HepG2 (cell line): ENCODE results near the gene TSPAN5. TPM values are rescaled to one million over a fixed set of nuclear protein-coding genes. Genes with fewer than 3 reads are reported as not detected.

ENCODE experiments used
- ATAC-seq: fragments of 200-7000 bp; cut with Tn5 transposase; 3 replicates; pipeline ENCODE4 v1.9.1; 2020; ENCODE audit warnings: mild to moderate bottlenecking, moderate library complexity
- BruUV-seq: library from RNA; stranded (reverse); fragments of 400-500 nt; replicated peaks from 2 replicates; lab custom pipeline; 2021; lab: Mats Ljungman, UMichigan
- CTCF ChIA-PET: fragments of 300-600 bp; formaldehyde crosslinking; extraction: SDS; loops from one replicate; lab custom pipeline; 2021; ENCODE audit warnings: low total read pairs, inconsistent platforms, low intra/inter-chr PET ratio; lab: Yijun Ruan, JAX
- POLR2A ChIA-PET: fragments of 350-600 bp; sonication (Branson Sonifier 250); formaldehyde crosslinking; loops from one replicate; lab custom pipeline; 2020; ENCODE audit warnings: antibody characterized with exemption, inconsistent platforms; lab: Yijun Ruan, JAX
- DNase-seq: peaks from one replicate; pipeline ENCODE4 v3.0.0-alpha.2; 2015; ENCODE audit warnings: low spot score
- FAIRE-seq: peaks from 3 replicates; lab custom pipeline; 2011; peaks lifted over from hg19 to GRCh38; lab: Jason Lieb, UNC
- H2AFZ ChIP-seq: one replicate; pipeline ENCODE4 v1.6.1; 2011; ENCODE audit warnings: low read length, inconsistent platforms
- H3K27ac ChIP-seq: fragments of 300-600 bp; 3 replicates; pipeline ENCODE4 v1.8.0; 2011; ENCODE audit warnings: mixed run types, mild to moderate bottlenecking, mixed read lengths, low read length, inconsistent platforms; ENCODE audit not compliant: insufficient read depth; ENCODE audit errors: extremely low read length
- H3K27me3 ChIP-seq, 2 experiments: fragments of 200-600 bp in 1 of 2; 2 replicates in 1 of 2; 3 replicates in 1 of 2; pipeline versions ENCODE4 v1.6.0 to v1.8.0; 2011; ENCODE audit warnings: low read length in 2 of 2, mild to moderate bottlenecking in 2 of 2, moderate library complexity in 2 of 2, inconsistent platforms in 1 of 2; ENCODE audit not compliant: insufficient read depth in 2 of 2, control insufficient read depth in 1 of 2
- H3K36me3 ChIP-seq, 2 experiments: fragments of 200-600 bp in 1 of 2; replicated peaks in 1 of 2; 2 replicates in 1 of 2; 3 replicates in 1 of 2; pipeline versions ENCODE4 v1.5.1 to v1.8.0; 2011; ENCODE audit warnings: low read length in 2 of 2, inconsistent platforms in 1 of 2; ENCODE audit not compliant: insufficient read depth in 2 of 2, control insufficient read depth in 1 of 2
- H3K4me1 ChIP-seq: 2 replicates; pipeline ENCODE4 v1.5.1; 2012; ENCODE audit warnings: low read length, inconsistent platforms; ENCODE audit not compliant: insufficient read depth
- H3K4me2 ChIP-seq: 2 replicates; pipeline ENCODE4 v1.6.0; 2011; ENCODE audit warnings: low read depth, low read length, inconsistent platforms
- H3K4me3 ChIP-seq, 3 experiments: fragments of 200-600 bp in 1 of 3; sonication (generic), shearing (Covaris generic) in 1 of 3; replicated peaks in 1 of 3; 2 replicates each; pipeline ENCODE4 v1.5.1; 2011 to 2016; ENCODE audit warnings: low read length in 3 of 3, inconsistent platforms in 2 of 3, low read depth in 2 of 3, mild to moderate bottlenecking in 2 of 3, control low read depth in 1 of 3, mixed read lengths in 1 of 3; ENCODE audit not compliant: insufficient read depth in 1 of 3
- H3K79me2 ChIP-seq: one replicate; pipeline ENCODE4 v1.6.1; 2011; ENCODE audit warnings: low read length, inconsistent platforms; ENCODE audit not compliant: insufficient read depth
- H3K9ac ChIP-seq: 2 replicates; pipeline ENCODE4 v1.6.0; 2011; ENCODE audit warnings: mild to moderate bottlenecking, low read depth, low read length, inconsistent platforms; ENCODE audit not compliant: insufficient read depth
- H3K9me3 ChIP-seq: 2 replicates; pipeline ENCODE4 v1.5.1; 2012; ENCODE audit warnings: mild to moderate bottlenecking, low read length
- H4K20me1 ChIP-seq: 2 replicates; pipeline ENCODE4 v1.6.0; 2011; ENCODE audit warnings: inconsistent platforms, mild to moderate bottlenecking, low read length, moderate library complexity; ENCODE audit not compliant: insufficient read depth
- DMAP1 ChIP-seq: IDR thresholded peaks from 2 replicates; pipeline ENCODE4 v1.6.1; 2016
- DNMT1 ChIP-seq: sonication (generic); formaldehyde crosslinking; IDR thresholded peaks from 2 replicates; pipeline ENCODE4 v1.5.1; 2020; ENCODE audit warnings: mild to moderate bottlenecking, missing genetic modification reagents
- FOXO1 ChIP-seq: sonication (generic); formaldehyde crosslinking; IDR thresholded peaks from 2 replicates; pipeline ENCODE4 v1.4.0; 2020; ENCODE audit warnings: missing genetic modification reagents
- FOXP1 ChIP-seq, 2 experiments: fragments of 450-650 bp in 1 of 2; IDR thresholded peaks; 2 replicates each; pipeline ENCODE4 v1.6.1; 2017 to 2018; ENCODE audit warnings: antibody characterized with exemption in 1 of 2
- HNF4G ChIP-seq, 2 experiments: sonication (generic) in 1 of 2; formaldehyde crosslinking in 1 of 2; IDR thresholded peaks; 2 replicates each; pipeline versions ENCODE4 v1.4.0 to v1.6.1; 2011 to 2020; ENCODE audit warnings: borderline replicate concordance in 2 of 2, low read depth in 2 of 2, mild to moderate bottlenecking in 2 of 2, low read length in 1 of 2, missing genetic modification reagents in 1 of 2, moderate library complexity in 1 of 2
- HOXA5 ChIP-seq: sonication (generic); formaldehyde crosslinking; IDR thresholded peaks from 2 replicates; pipeline ENCODE4 v1.4.0; 2020; ENCODE audit warnings: missing genetic modification reagents
- HOXA9 ChIP-seq: sonication (generic); formaldehyde crosslinking; IDR thresholded peaks from 2 replicates; pipeline ENCODE4 v1.8.1; 2022; ENCODE audit warnings: missing genetic modification reagents, mild to moderate bottlenecking, moderate library complexity, borderline replicate concordance
- MTF1 ChIP-seq: sonication (generic); formaldehyde crosslinking; IDR thresholded peaks from 2 replicates; pipeline ENCODE4 v1.5.0; 2020; ENCODE audit warnings: missing genetic modification reagents
- TBL1XR1 ChIP-seq: fragments of 150-350 bp; IDR thresholded peaks from 2 replicates; pipeline ENCODE4 v1.6.1; 2014; ENCODE audit warnings: borderline replicate concordance, low read length; ENCODE audit not compliant: partially characterized antibody
- TFDP2 ChIP-seq: sonication (generic); formaldehyde crosslinking; IDR thresholded peaks from 2 replicates; pipeline ENCODE4 v1.4.0; 2020; ENCODE audit warnings: missing genetic modification reagents
- ZNF331 ChIP-seq: sonication (generic); formaldehyde crosslinking; IDR thresholded peaks from 2 replicates; pipeline ENCODE4 v1.4.0; 2020; ENCODE audit warnings: missing genetic modification reagents
- ZNF543 ChIP-seq: sonication (generic); formaldehyde crosslinking; IDR thresholded peaks from 2 replicates; pipeline ENCODE4 v1.4.0; 2020; ENCODE audit warnings: mild to moderate bottlenecking, missing genetic modification reagents
- ZNF883 ChIP-seq: sonication (generic); formaldehyde crosslinking; IDR thresholded peaks from 2 replicates; pipeline ENCODE4 v1.5.1; 2020; ENCODE audit warnings: mild to moderate bottlenecking, missing genetic modification reagents; ENCODE audit errors: not compliant biosample characterization
- WGBS: methylation state at CpG from one replicate; pipeline ENCODE4 v1.1.6; 2017; ENCODE audit warnings: low lambda C conversion rate; 5-methylcytosine and 5-hydroxymethylcytosine counted together
- in situ Hi-C: cut with HindIII; loops from 2 replicates; pipeline ENCODE4 v1.10.0; 2017; ENCODE audit warnings: low pct_unique_long_range_greater_than_20kb; ENCODE audit not compliant: extremely low pct_ligation_motif_present
- intact Hi-C: fragments of 100-400 bp; cut with micrococcal nuclease; formaldehyde crosslinking; loops from one replicate; pipeline ENCODE4 v1.10.0; 2022; ENCODE audit not compliant: unreplicated experiment
- polyA plus RNA-seq, 8 experiments: library from polyadenylated mRNA; depleted of rRNA in 3 of 8; stranded (reverse) in 7 of 8; unstranded in 1 of 8; fragments of >200 nt; fragmentation: Illumina TruSeq in 4 of 8; extraction: Trizol in 4 of 8; gene quantifications; 2 replicates each; pipeline versions ENCODE4 v1.2.1 to v1.2.3, GENCODE V29; 2011 to 2016; ENCODE audit warnings: low read depth in 4 of 8, missing spikeins in 1 of 8, mixed read lengths in 1 of 8; ENCODE audit not compliant: insufficient read depth in 1 of 8
- total RNA-seq, 5 experiments: library from RNA; depleted of rRNA; stranded (reverse); fragments of >200 nt; fragmentation: Illumina TruSeq; extraction: Trizol; gene quantifications; 2 replicates each; pipeline ENCODE4 v1.2.3, GENCODE V29; 2016; ENCODE audit warnings: low read depth in 1 of 5

TSPAN5 gene
- total and polyA plus RNA-seq, 2 of the 13 experiments (the other 11 are each of a cell fraction or from before 2014, with no cell fraction given), result 0.20 to 0.53 TPM

- Histone ChIP-seq H3K36me3 (no peaks in the 10 kb centered on the region), H3K4me2 (no peak overlapping the region), H3K4me1 (no peaks in the 10 kb centered on the region), H3K27ac (no peak overlapping the region), H4K20me1 (no peaks in the 10 kb centered on the region), H3K27me3 (peaks cover 0 to 2% of the 10 kb centered on the region in 2 experiments; a peak in 1 of 5 replicates), H2AFZ (no peak overlapping the region)
- CTCF ChIA-PET, result no interaction called here
- ATAC-seq (no peak), DNase-seq (no peak)
- 2% methylated on average over 5 of the region's 5 CpGs for WGBS
- no TSS peak for BruUV-seq
- intact Hi-C loops, result no loop called here
- in situ Hi-C loops, result no loop called here
- POLR2A ChIA-PET, result no interaction called here
- TF ChIP-seq ZNF331 (CRISPR knock-in tag) (no peak), ZNF883 (CRISPR knock-in tag) (no peak), HOXA9 (no peak), TFDP2 (CRISPR knock-in tag) (no peak), DMAP1 (CRISPR knock-in tag) (no peak), MTF1 (CRISPR knock-in tag) (no peak), FOXP1 (IDR thresholded peaks at IDR 0.05) (no peak), FOXP1 (CRISPR knock-in tag; IDR thresholded peaks at IDR 0.05) (no peak)
- TF ChIP-seq, all 625 proteins: peak for 0
- no peak for FAIRE-seq
- H3K4me3 ChIP-seq, result no peak overlapping the region
- H3K9me3 ChIP-seq, result no peaks in the 10 kb centered on the region
- H3K79me2 ChIP-seq, result no peaks in the 10 kb centered on the region
- H3K9ac ChIP-seq, result no peak overlapping the region
Observed at GRCh38 chr4:98672583-98673287, 14.3 kb upstream of the TSPAN5 start.

- DNase-seq, result no peak
- intact Hi-C loops (no loop called here), in situ Hi-C loops (no loop called here)
- Histone ChIP-seq H2AFZ (no peak overlapping the region), H3K79me2 (no peaks in the 10 kb centered on the region), H3K4me2 (no peak overlapping the region), H3K27ac (no peak overlapping the region), H4K20me1 (no peaks in the 10 kb centered on the region), H3K4me1 (no peaks in the 10 kb centered on the region), H3K9ac (no peak overlapping the region), H3K36me3 (no peaks in the 10 kb centered on the region), H3K4me3 (no peak overlapping the region), H3K27me3 (peaks cover 0 to 2% of the 10 kb centered on the region in 2 experiments; a peak in 1 of 5 replicates), H3K9me3 (no peaks in the 10 kb centered on the region)
- POLR2A ChIA-PET, result no interaction called here
- TF ChIP-seq DNMT1 (CRISPR knock-in tag) (no peak), HOXA5 (CRISPR knock-in tag) (no peak), TBL1XR1 (no peak), ZNF543 (no peak), FOXO1 (no peak), HNF4G (IDR thresholded peaks at IDR 0.05; ENCODE audit: borderline replicate concordance, low read depth, low read length) (no peak), HNF4G (CRISPR knock-in tag; IDR thresholded peaks at IDR 0.05; ENCODE audit: borderline replicate concordance, low read depth) (no peak)
- no peak for FAIRE-seq
- no TSS peak for BruUV-seq
- CTCF ChIA-PET, result no interaction called here
- no peak for ATAC-seq
Observed at GRCh38 chr4:98671131-98671530, 12.7 kb upstream of the TSPAN5 start.
